NCI-H510A treated with DMSO at 0.1 percent for 48 hours (cell line): ENCODE data around the gene SCN3A.

Source experiments
- DNase-seq: peaks from one replicate; lab custom pipeline; 2025; lab: John Stamatoyannopoulos, UW

SCN3A gene

GRCh38 chr2:165056564-165056963, 147.3 kb downstream of the SCN3A start:
- no peak for DNase-seq

- no peak for DNase-seq
These were observed 148.6 kb downstream of the SCN3A start for GRCh38 chr2:165055082-165055851.

- no peak for DNase-seq
These were observed 149.2 kb downstream of the SCN3A start for GRCh38 chr2:165054652-165055051.

- DNase-seq: no peak
These were observed 159.1 kb downstream of the SCN3A start for GRCh38 chr2:165044505-165045303.
